HUES6 (cell line): ENCODE data around the gene CCDC142.
"Not testable (repeated sequence)": the region's sequence is repeated elsewhere in the genome, so short reads cannot be mapped to it uniquely, and the experiment has no call there.

Experiments used
- H3K27ac ChIP-seq: 2 replicates; pipeline ENCODE4 v1.7.0; 2013; ENCODE audit warnings: low read depth, mild to moderate bottlenecking, low read length, inconsistent platforms
- H3K27me3 ChIP-seq: 2 replicates; pipeline ENCODE4 v1.6.1; 2013; ENCODE audit warnings: low read length; ENCODE audit not compliant: control insufficient read depth, insufficient read depth
- H3K36me3 ChIP-seq: 2 replicates; pipeline ENCODE4 v1.6.1; 2013; ENCODE audit warnings: low read length; ENCODE audit not compliant: control insufficient read depth, insufficient read depth
- H3K4me1 ChIP-seq: 2 replicates; pipeline ENCODE4 v1.6.1; 2013; ENCODE audit warnings: low read length; ENCODE audit not compliant: control insufficient read depth, insufficient read depth
- H3K4me3 ChIP-seq: 2 replicates; pipeline ENCODE4 v1.5.1; 2013; ENCODE audit warnings: low read depth, low read length
- H3K9ac ChIP-seq: one replicate; pipeline ENCODE4 v1.6.1; 2013; ENCODE audit warnings: mild to moderate bottlenecking, low read length
- H3K9me3 ChIP-seq: 2 replicates; pipeline ENCODE4 v1.6.1; 2013; ENCODE audit warnings: low read depth, low read length; ENCODE audit not compliant: control insufficient read depth, insufficient read depth

CCDC142 gene

GRCh38 chr2:74444498-74445318, 38.1 kb downstream of the CCDC142 start:
- no peak overlapping the region for H3K9ac ChIP-seq
- H3K4me3 ChIP-seq, result no peak overlapping the region
- no peaks in the 10 kb centered on the region for H3K36me3 ChIP-seq
- H3K27me3 ChIP-seq, result 0 out of 2 replicates have a peak, but pooled peaks cover 5% of the 10 kb centered on the region
- peaks cover 2% of the 10 kb centered on the region; the same call in 1 of the 2 replicates for H3K4me1 ChIP-seq
- H3K27ac ChIP-seq, result no peak overlapping the region
- H3K9me3 ChIP-seq, result no peaks in the 10 kb centered on the region

- peaks cover 22% of the 10 kb centered on the region for H3K4me1 ChIP-seq
- H3K9me3 ChIP-seq, H3K36me3 ChIP-seq, H3K27me3 ChIP-seq, H3K27ac ChIP-seq: not testable (repeated sequence)
- peak overlapping the region; percentile 82 for H3K9ac ChIP-seq
- peak overlapping the region; percentile 77 for H3K4me3 ChIP-seq
Observed at GRCh38 chr2:74442483-74443297, 40.1 kb downstream of the CCDC142 start.

GRCh38 chr2:74441690-74442482, 40.9 kb downstream of the CCDC142 start, which contains the start of gene RTKN:
TSS of gene RTKN (minus strand) at chr2:74441937. CDS start at chr2:74441816, 121 bp downstream.
- H3K9ac ChIP-seq, result peak within 1 kb of the TSS; percentile 82
- H3K4me3 ChIP-seq, result peak within 1 kb of the TSS; percentile 77

GRCh38 chr2:74441170-74441689, 41.6 kb downstream of the CCDC142 start:
- no peaks in the 10 kb centered on the region for H3K9me3 ChIP-seq
- H3K27ac ChIP-seq, result peak overlapping the region; percentile 81; the same call in 1 of the 2 replicates
- peak overlapping the region; percentile 77 for H3K4me3 ChIP-seq
- peak overlapping the region; percentile 82 for H3K9ac ChIP-seq
- H3K36me3 ChIP-seq, result 0 out of 2 replicates have a peak, but pooled peaks cover 3% of the 10 kb centered on the region
- H3K27me3 ChIP-seq, result 0 out of 2 replicates have a peak, but pooled peaks cover 5% of the 10 kb centered on the region
- H3K4me1 ChIP-seq, result peaks cover 37% of the 10 kb centered on the region

More at GRCh38 chr2:74441690-74442482, 40.9 kb downstream of the CCDC142 start, which contains the start of gene RTKN:
- Histone ChIP-seq H3K4me1 (peaks cover 30% of the 10 kb centered on the region), H3K36me3 (0 out of 2 replicates have a peak, but pooled peaks cover 3% of the 10 kb centered on the region), H3K27ac (peak within 1 kb of the TSS; percentile 81; the same call in 1 of the 2 replicates), H3K27me3 (0 out of 2 replicates have a peak, but pooled peaks cover 5% of the 10 kb centered on the region), H3K9me3 (no peaks in the 10 kb centered on the region)

- Histone ChIP-seq H3K27ac (peak overlapping the region; percentile 81), H3K27me3 (0 out of 2 replicates have a peak, but pooled peaks cover 5% of the 10 kb centered on the region), H3K36me3 (peaks cover 5% of the 10 kb centered on the region; the same call in 1 of the 2 replicates), H3K4me1 (peaks cover 37% of the 10 kb centered on the region), H3K9ac (peak overlapping the region; percentile 82), H3K4me3 (peak overlapping the region; percentile 77), H3K9me3 (no peaks in the 10 kb centered on the region)
Observed at GRCh38 chr2:74440378-74441169, 42.2 kb downstream of the CCDC142 start.

- Histone ChIP-seq H3K27me3 (0 out of 2 replicates have a peak, but pooled peaks cover 5% of the 10 kb centered on the region), H3K4me3 (peak overlapping the region; percentile 77), H3K36me3 (peaks cover 11% of the 10 kb centered on the region; the same call in 1 of the 2 replicates), H3K9ac (peak overlapping the region; percentile 82), H3K27ac (peak overlapping the region; percentile 81; the same call in 1 of the 2 replicates), H3K9me3 (no peaks in the 10 kb centered on the region), H3K4me1 (peaks cover 37% of the 10 kb centered on the region)
Observed at GRCh38 chr2:74439803-74440377, 42.9 kb downstream of the CCDC142 start.

GRCh38 chr2:74439373-74439772, 43.4 kb downstream of the CCDC142 start:
- Histone ChIP-seq H3K27me3 (0 out of 2 replicates have a peak, but pooled peaks cover under 1% of the 10 kb centered on the region), H3K4me3 (peak overlapping the region; percentile 77), H3K27ac (peak overlapping the region; percentile 81; the same call in 1 of the 2 replicates), H3K36me3 (peaks cover 14% of the 10 kb centered on the region; the same call in 1 of the 2 replicates), H3K4me1 (peaks cover 37% of the 10 kb centered on the region), H3K9me3 (no peaks in the 10 kb centered on the region), H3K9ac (peak overlapping the region; percentile 82)

- H3K27me3 ChIP-seq, result no peaks in the 10 kb centered on the region
- H3K9ac ChIP-seq, result no peak overlapping the region
- H3K4me3 ChIP-seq, result no peak overlapping the region
- H3K27ac ChIP-seq, result no peak overlapping the region
- H3K9me3 ChIP-seq, result no peaks in the 10 kb centered on the region
- H3K4me1 ChIP-seq, result peaks cover 37% of the 10 kb centered on the region
- H3K36me3 ChIP-seq, result peaks cover 14% of the 10 kb centered on the region; the same call in 1 of the 2 replicates
Observed at GRCh38 chr2:74438248-74438647, 44.5 kb downstream of the CCDC142 start.
